IMR-90 (cell line): ENCODE data around the gene BSND. TPM values are rescaled to one million over a fixed set of nuclear protein-coding genes. Genes with fewer than 3 reads are reported as not detected.

Source experiments
- ATAC-seq: fragments of 200-7000 bp; cut with Tn5 transposase; 2 replicates; pipeline ENCODE4 v1.9.1; 2020; ENCODE audit warnings: low read depth, mild to moderate bottlenecking, moderate library complexity
- BruUV-seq: library from RNA; stranded (reverse); fragments of 400-500 nt; replicated peaks from 2 replicates; lab custom pipeline; 2021; lab: Mats Ljungman, UMichigan
- CTCF ChIA-PET: fragments of 300-600 bp; formaldehyde crosslinking; extraction: SDS; loops from one replicate; lab custom pipeline; 2021; ENCODE audit warnings: antibody characterized with exemption; lab: Yijun Ruan, JAX
- POLR2A ChIA-PET: fragments of 300-600 bp; sonication (Branson Sonifier 250); formaldehyde crosslinking; loops from one replicate; lab custom pipeline; 2022; ENCODE audit warnings: antibody characterized with exemption; ENCODE audit not compliant: unreplicated experiment; lab: Charles Lee
- DNase-seq: peaks from one replicate; pipeline ENCODE4 v3.0.0; 2013
- H2AFZ ChIP-seq: replicated peaks from 2 replicates; pipeline ENCODE3; 2013; ENCODE audit warnings: low read length, mild to moderate bottlenecking; ENCODE audit not compliant: poor library complexity
- H2AK5ac ChIP-seq: 2 replicates; pipeline ENCODE4 v1.6.1; 2013; ENCODE audit warnings: low read depth, low read length, inconsistent platforms
- H2AK9ac ChIP-seq: replicated peaks from 2 replicates; pipeline ENCODE3; 2013; ENCODE audit warnings: mild to moderate bottlenecking, low read depth, low read length, moderate library complexity; ENCODE audit not compliant: poor library complexity
- H2BK120ac ChIP-seq: 2 replicates; pipeline ENCODE4 v1.6.1; 2013; ENCODE audit warnings: low read depth, low read length, inconsistent platforms
- H2BK15ac ChIP-seq: 3 replicates; pipeline ENCODE4 v1.6.1; 2013; ENCODE audit warnings: low read depth, low read length, inconsistent platforms
- H2BK20ac ChIP-seq: 2 replicates; pipeline ENCODE4 v1.6.1; 2013; ENCODE audit warnings: low read depth, mild to moderate bottlenecking, inconsistent platforms, low read length, moderate library complexity
- H2BK5ac ChIP-seq: 2 replicates; pipeline ENCODE4 v1.6.1; 2013; ENCODE audit warnings: mild to moderate bottlenecking, low read depth, low read length, inconsistent platforms; ENCODE audit not compliant: poor library complexity, severe bottlenecking
- H3K14ac ChIP-seq: replicated peaks from 2 replicates; pipeline ENCODE4 v1.6.1; 2013; ENCODE audit warnings: low read depth, low read length, inconsistent platforms
- H3K18ac ChIP-seq: 2 replicates; pipeline ENCODE4 v1.6.1; 2013; ENCODE audit warnings: low read depth, low read length, control low read depth
- H3K23ac ChIP-seq: 2 replicates; pipeline ENCODE4 v1.6.1; 2013; ENCODE audit warnings: low read depth, low read length, inconsistent platforms
- H3K27ac ChIP-seq: 2 replicates; pipeline ENCODE4 v1.5.1; 2013; ENCODE audit warnings: mild to moderate bottlenecking, control low read depth, low read length; ENCODE audit not compliant: insufficient read depth
- H3K27me3 ChIP-seq: 2 replicates; pipeline ENCODE4 v1.6.1; 2013; ENCODE audit warnings: low read length; ENCODE audit not compliant: control insufficient read depth, insufficient read depth
- H3K36me3 ChIP-seq: 2 replicates; pipeline ENCODE4 v1.6.1; 2013; ENCODE audit warnings: low read length, mixed read lengths; ENCODE audit not compliant: control insufficient read depth, insufficient read depth
- H3K4ac ChIP-seq: 2 replicates; pipeline ENCODE4 v1.6.1; 2013; ENCODE audit warnings: low read depth, low read length, inconsistent platforms
- H3K4me1 ChIP-seq: 2 replicates; pipeline ENCODE4 v1.6.1; 2013; ENCODE audit warnings: low read length, mixed read lengths; ENCODE audit not compliant: control insufficient read depth, insufficient read depth
- H3K4me2 ChIP-seq: 2 replicates; pipeline ENCODE4 v1.6.1; 2013; ENCODE audit warnings: low read depth, mild to moderate bottlenecking, control low read depth, low read length, moderate library complexity
- H3K4me3 ChIP-seq: 2 replicates; pipeline ENCODE4 v1.5.1; 2013; ENCODE audit warnings: low read depth, mild to moderate bottlenecking, control low read depth, low read length, moderate library complexity; ENCODE audit not compliant: insufficient read depth
- H3K56ac ChIP-seq: 2 replicates; pipeline ENCODE4 v1.6.1; 2013; ENCODE audit warnings: low read length, inconsistent platforms; ENCODE audit not compliant: insufficient read depth; ENCODE audit errors: extremely low read depth
- H3K79me1 ChIP-seq, 2 experiments: 2 replicates each; pipeline ENCODE4 v1.6.1; 2013; ENCODE audit warnings: low read length in 2 of 2, inconsistent platforms in 1 of 2, low read depth in 1 of 2
- H3K9ac ChIP-seq: 2 replicates; pipeline ENCODE4 v1.6.1; 2013; ENCODE audit warnings: low read depth, low read length, control low read depth
- H3K9me1 ChIP-seq: 2 replicates; pipeline ENCODE4 v1.6.1; 2013; ENCODE audit warnings: low read length, inconsistent platforms; ENCODE audit not compliant: insufficient read depth
- H3K9me3 ChIP-seq: 2 replicates; pipeline ENCODE4 v1.6.1; 2013; ENCODE audit warnings: low read length; ENCODE audit not compliant: control insufficient read depth, insufficient read depth
- H4K20me1 ChIP-seq: 2 replicates; pipeline ENCODE4 v1.6.1; 2013; ENCODE audit warnings: low read length, inconsistent platforms; ENCODE audit not compliant: insufficient read depth
- H4K5ac ChIP-seq: 2 replicates; pipeline ENCODE4 v1.6.1; 2013; ENCODE audit warnings: mild to moderate bottlenecking, low read depth, low read length, control low read depth
- H4K8ac ChIP-seq, 2 experiments: 2 replicates each; pipeline ENCODE4 v1.6.1; 2013; ENCODE audit warnings: low read depth in 2 of 2, low read length in 2 of 2, control low read depth in 1 of 2, inconsistent platforms in 1 of 2
- H4K91ac ChIP-seq: 2 replicates; pipeline ENCODE4 v1.6.1; 2013; ENCODE audit warnings: low read depth, low read length, inconsistent platforms; ENCODE audit not compliant: insufficient read depth
- BHLHE40 ChIP-seq: fragments of 150-350 bp; IDR thresholded peaks from 2 replicates; pipeline ENCODE4 v1.6.1; 2016; ENCODE audit warnings: mild to moderate bottlenecking, low read depth, low read length
- CHD1 ChIP-seq: IDR thresholded peaks from 2 replicates; pipeline ENCODE4 v1.6.1; 2012; ENCODE audit warnings: low read depth, low read length, improper control_type of control experiment
- ELK1 ChIP-seq: fragments of 150-350 bp; IDR thresholded peaks from 2 replicates; pipeline ENCODE4 v1.6.1; 2016; ENCODE audit warnings: low read depth, mild to moderate bottlenecking, low read length, moderate library complexity, borderline replicate concordance
- FOS ChIP-seq: fragments of 150-350 bp; IDR thresholded peaks from 2 replicates; pipeline ENCODE4 v1.6.1; 2016; ENCODE audit warnings: low read depth, low read length
- MAFK ChIP-seq: IDR thresholded peaks from 2 replicates; pipeline ENCODE4 v1.6.1; 2012; ENCODE audit warnings: low read depth, low read length, improper control_type of control experiment
- RAD21 ChIP-seq: IDR thresholded peaks from 2 replicates; pipeline ENCODE4 v1.6.1; 2012; ENCODE audit warnings: low read length, improper control_type of control experiment
- RCOR1 ChIP-seq: IDR thresholded peaks from 2 replicates; pipeline ENCODE4 v1.6.1; 2012; ENCODE audit warnings: mild to moderate bottlenecking, low read length, improper control_type of control experiment; ENCODE audit not compliant: insufficient replicate concordance
- RFX5 ChIP-seq: IDR thresholded peaks from 2 replicates; pipeline ENCODE4 v1.8.0; 2012; ENCODE audit warnings: low read depth, mild to moderate bottlenecking, low read length, moderate library complexity
- USF2 ChIP-seq: fragments of 150-350 bp; IDR thresholded peaks from 2 replicates; pipeline ENCODE4 v1.6.1; 2017; ENCODE audit warnings: mild to moderate bottlenecking, antibody characterized with exemption, low read length, low read depth
- WGBS, 2 experiments: methylation state at CpG; one replicate each; pipeline versions ENCODE4 v1.1.5 to v1.1.7; 2013; ENCODE audit warnings: missing lambda C conversion rate in 2 of 2; ENCODE audit not compliant: insufficient read length in 1 of 2; ENCODE audit errors: extremely low coverage in 2 of 2; 5-methylcytosine and 5-hydroxymethylcytosine counted together
- dilution Hi-C: fragments of 300-500 bp; cut with HindIII; formaldehyde crosslinking; loops from one replicate; pipeline ENCODE4 v1.14.3; 2018; ENCODE audit warnings: low sequenced_read_pairs; ENCODE audit not compliant: unreplicated experiment
- in situ Hi-C: fragments of 300-500 bp; cut with MboI; formaldehyde crosslinking; loops from 3 replicates; pipeline ENCODE4 v1.14.3; 2019; ENCODE audit warnings: low sequenced_read_pairs, inconsistent platforms, mixed read lengths
- intact Hi-C: fragments of 100-400 bp; cut with micrococcal nuclease; formaldehyde crosslinking; loops from 2 replicates; pipeline ENCODE4 v1.10.0; 2022
- polyA plus RNA-seq, 3 experiments: library from polyadenylated mRNA; depleted of rRNA; stranded (reverse); fragments of >200 nt; gene quantifications; 2 replicates each; pipeline ENCODE4 v1.2.3, GENCODE V29; 2012; ENCODE audit warnings: low replicate concordance in 1 of 3
- total RNA-seq: library from RNA; depleted of rRNA; stranded (reverse); fragments of >200 nt; gene quantifications from 2 replicates; pipeline ENCODE4 v1.2.3, GENCODE V29; 2012

BSND gene
- total and polyA plus RNA-seq, 2 of the 4 experiments (the other 2 are of a cell fraction), result not detected

- POLR2A ChIA-PET, result no interaction called here
- no peak overlapping the region for H3K14ac ChIP-seq
- H3K9ac ChIP-seq, result no peak overlapping the region
- no peak overlapping the region for H3K18ac ChIP-seq
- H4K8ac ChIP-seq, result no peak overlapping the region
- H3K4me1 ChIP-seq, result peaks cover 2% of the 10 kb centered on the region; the same call in 1 of the 2 replicates
- TF ChIP-seq MAFK, result no peak
- TF ChIP-seq RFX5, result no peak
- no peak for TF ChIP-seq RCOR1
- TF ChIP-seq ELK1, result no peak
- TF ChIP-seq USF2, result no peak
- no peak for TF ChIP-seq RAD21
- no peak for TF ChIP-seq BHLHE40
- no peak for TF ChIP-seq CHD1
- TF ChIP-seq FOS, result no peak
- H2BK120ac ChIP-seq, result no peak overlapping the region
- no TSS peak for BruUV-seq
- H2AFZ ChIP-seq, result no peak overlapping the region
- H3K56ac ChIP-seq, result no peak overlapping the region
- no peak overlapping the region for H2AK5ac ChIP-seq
- in situ Hi-C loops (no loop called here), dilution Hi-C loops (no loop called here), intact Hi-C loops (no loop called here)
- CTCF ChIA-PET, result interaction anchor here (0.9 kb wide), 1 partner anchor 14 kb away, joined by 4 read pairs; no protein-coding TSS in a partner anchor
- H3K79me1 ChIP-seq, result no peaks in the 10 kb centered on the region
- H3K23ac ChIP-seq, result no peak overlapping the region
- no peak overlapping the region for H2BK5ac ChIP-seq
- H3K27ac ChIP-seq, result no peak overlapping the region
- no peak overlapping the region for H3K4ac ChIP-seq
- H2AK9ac ChIP-seq, result no peak overlapping the region
- H3K27me3 ChIP-seq, result peaks cover 75% of the 10 kb centered on the region
- no peak overlapping the region for H2BK20ac ChIP-seq
- no peak overlapping the region for H3K4me2 ChIP-seq
- no peaks in the 10 kb centered on the region for H3K36me3 ChIP-seq
- 0 out of 2 replicates have a peak, but pooled peaks cover 4% of the 10 kb centered on the region for H4K20me1 ChIP-seq
- DNase-seq, result no peak
- H4K5ac ChIP-seq, result no peak overlapping the region
- H3K9me3 ChIP-seq, result no peaks in the 10 kb centered on the region
- H3K4me3 ChIP-seq, result no peak overlapping the region
- H3K9me1 ChIP-seq, result peaks cover 3% of the 10 kb centered on the region; the same call in 1 of the 2 replicates
- no peak overlapping the region for H2BK15ac ChIP-seq
- H4K91ac ChIP-seq, result no peak overlapping the region
- no CpG with 5 or more reads among the region's 4 CpGs for WGBS, 2 experiments
- ATAC-seq, result no peak
These were observed 37.2 kb downstream of the BSND start for GRCh38 chr1:55035904-55036303.
